Measurements from ENCODE around the gene IRAK4.

GRCh38 chr12:43826681-43827080, 67.9 kb downstream of the IRAK4 start:
- TF ChIP-seq POLR2A (IDR thresholded peaks at IDR 0.05) (no peak), CTCF (IDR thresholded peaks at IDR 0.05) (no peak)

Data from uterus (tissue), 2 donors.